HepG2 (cell line): ENCODE results near the gene PDGFD. TPM values are rescaled to one million over a fixed set of nuclear protein-coding genes. Genes with fewer than 3 reads are reported as not detected.

Source experiments
- ATAC-seq: fragments of 200-7000 bp; cut with Tn5 transposase; 3 replicates; pipeline ENCODE4 v1.9.1; 2020; ENCODE audit warnings: mild to moderate bottlenecking, moderate library complexity
- BruUV-seq: library from RNA; stranded (reverse); fragments of 400-500 nt; replicated peaks from 2 replicates; lab custom pipeline; 2021; lab: Mats Ljungman, UMichigan
- CTCF ChIA-PET: fragments of 300-600 bp; formaldehyde crosslinking; extraction: SDS; loops from one replicate; lab custom pipeline; 2021; ENCODE audit warnings: low total read pairs, inconsistent platforms, low intra/inter-chr PET ratio; lab: Yijun Ruan, JAX
- POLR2A ChIA-PET: fragments of 350-600 bp; sonication (Branson Sonifier 250); formaldehyde crosslinking; loops from one replicate; lab custom pipeline; 2020; ENCODE audit warnings: antibody characterized with exemption, inconsistent platforms; lab: Yijun Ruan, JAX
- DNase-seq: peaks from one replicate; pipeline ENCODE4 v3.0.0-alpha.2; 2015; ENCODE audit warnings: low spot score
- FAIRE-seq: peaks from 3 replicates; lab custom pipeline; 2011; peaks lifted over from hg19 to GRCh38; lab: Jason Lieb, UNC
- H2AFZ ChIP-seq: one replicate; pipeline ENCODE4 v1.6.1; 2011; ENCODE audit warnings: low read length, inconsistent platforms
- H3K27ac ChIP-seq: fragments of 300-600 bp; 3 replicates; pipeline ENCODE4 v1.8.0; 2011; ENCODE audit warnings: mixed run types, mild to moderate bottlenecking, mixed read lengths, low read length, inconsistent platforms; ENCODE audit not compliant: insufficient read depth; ENCODE audit errors: extremely low read length
- H3K27me3 ChIP-seq, 2 experiments: fragments of 200-600 bp in 1 of 2; 2 replicates in 1 of 2; 3 replicates in 1 of 2; pipeline versions ENCODE4 v1.6.0 to v1.8.0; 2011; ENCODE audit warnings: low read length in 2 of 2, mild to moderate bottlenecking in 2 of 2, moderate library complexity in 2 of 2, inconsistent platforms in 1 of 2; ENCODE audit not compliant: insufficient read depth in 2 of 2, control insufficient read depth in 1 of 2
- H3K36me3 ChIP-seq, 2 experiments: fragments of 200-600 bp in 1 of 2; replicated peaks in 1 of 2; 2 replicates in 1 of 2; 3 replicates in 1 of 2; pipeline versions ENCODE4 v1.5.1 to v1.8.0; 2011; ENCODE audit warnings: low read length in 2 of 2, inconsistent platforms in 1 of 2; ENCODE audit not compliant: insufficient read depth in 2 of 2, control insufficient read depth in 1 of 2
- H3K4me1 ChIP-seq: 2 replicates; pipeline ENCODE4 v1.5.1; 2012; ENCODE audit warnings: low read length, inconsistent platforms; ENCODE audit not compliant: insufficient read depth
- H3K4me2 ChIP-seq: 2 replicates; pipeline ENCODE4 v1.6.0; 2011; ENCODE audit warnings: low read depth, low read length, inconsistent platforms
- H3K4me3 ChIP-seq, 3 experiments: fragments of 200-600 bp in 1 of 3; sonication (generic), shearing (Covaris generic) in 1 of 3; replicated peaks in 1 of 3; 2 replicates each; pipeline ENCODE4 v1.5.1; 2011 to 2016; ENCODE audit warnings: low read length in 3 of 3, inconsistent platforms in 2 of 3, low read depth in 2 of 3, mild to moderate bottlenecking in 2 of 3, control low read depth in 1 of 3, mixed read lengths in 1 of 3; ENCODE audit not compliant: insufficient read depth in 1 of 3
- H3K79me2 ChIP-seq: one replicate; pipeline ENCODE4 v1.6.1; 2011; ENCODE audit warnings: low read length, inconsistent platforms; ENCODE audit not compliant: insufficient read depth
- H3K9ac ChIP-seq: 2 replicates; pipeline ENCODE4 v1.6.0; 2011; ENCODE audit warnings: mild to moderate bottlenecking, low read depth, low read length, inconsistent platforms; ENCODE audit not compliant: insufficient read depth
- H3K9me3 ChIP-seq: 2 replicates; pipeline ENCODE4 v1.5.1; 2012; ENCODE audit warnings: mild to moderate bottlenecking, low read length
- H4K20me1 ChIP-seq: 2 replicates; pipeline ENCODE4 v1.6.0; 2011; ENCODE audit warnings: inconsistent platforms, mild to moderate bottlenecking, low read length, moderate library complexity; ENCODE audit not compliant: insufficient read depth
- AKNA ChIP-seq: sonication (generic); formaldehyde crosslinking; IDR thresholded peaks from 2 replicates; pipeline ENCODE4 v1.4.0; 2020; ENCODE audit warnings: missing genetic modification reagents, borderline replicate concordance
- BATF2 ChIP-seq: sonication (generic); formaldehyde crosslinking; IDR thresholded peaks from 2 replicates; pipeline ENCODE4 v1.8.0; 2022; ENCODE audit warnings: mild to moderate bottlenecking, missing genetic modification reagents, moderate library complexity
- KDM5B ChIP-seq: sonication (generic); formaldehyde crosslinking; IDR thresholded peaks from 2 replicates; pipeline ENCODE4 v1.4.0; 2020; ENCODE audit warnings: missing genetic modification reagents, mild to moderate bottlenecking, borderline replicate concordance
- MAFG ChIP-seq: sonication (generic); formaldehyde crosslinking; IDR thresholded peaks from 2 replicates; pipeline ENCODE4 v1.5.1; 2020; ENCODE audit warnings: mild to moderate bottlenecking, missing genetic modification reagents
- MYNN ChIP-seq: sonication (generic); formaldehyde crosslinking; IDR thresholded peaks from 2 replicates; pipeline ENCODE4 v1.4.0; 2020; ENCODE audit warnings: mild to moderate bottlenecking, low read depth, missing genetic modification reagents
- NR2F2 ChIP-seq: IDR thresholded peaks from 2 replicates; pipeline ENCODE4 v1.6.1; 2012; ENCODE audit warnings: low read depth, inconsistent platforms, borderline replicate concordance
- ONECUT2 ChIP-seq: sonication (generic); formaldehyde crosslinking; IDR thresholded peaks from 2 replicates; pipeline ENCODE4 v1.4.0; 2020; ENCODE audit warnings: missing genetic modification reagents
- TFDP2 ChIP-seq: sonication (generic); formaldehyde crosslinking; IDR thresholded peaks from 2 replicates; pipeline ENCODE4 v1.4.0; 2020; ENCODE audit warnings: missing genetic modification reagents
- TOE1 ChIP-seq: sonication (generic); formaldehyde crosslinking; IDR thresholded peaks from 2 replicates; pipeline ENCODE4 v1.4.0; 2020; ENCODE audit warnings: mild to moderate bottlenecking, missing genetic modification reagents
- TRIM22 ChIP-seq: fragments of 450-650 bp; IDR thresholded peaks from 2 replicates; pipeline ENCODE4 v1.6.1; 2017
- TRIM24 ChIP-seq: sonication (generic); formaldehyde crosslinking; IDR thresholded peaks from 2 replicates; pipeline ENCODE4 v1.8.0; 2022; ENCODE audit warnings: mild to moderate bottlenecking, missing genetic modification reagents
- ZFYVE20 ChIP-seq: sonication (generic); formaldehyde crosslinking; IDR thresholded peaks from 2 replicates; pipeline ENCODE4 v1.8.0; 2023; ENCODE audit warnings: low read depth, mild to moderate bottlenecking, moderate library complexity, missing genetic modification reagents, borderline replicate concordance
- ZNF124 ChIP-seq: sonication (generic); formaldehyde crosslinking; IDR thresholded peaks from 2 replicates; pipeline ENCODE4 v1.4.0; 2020; ENCODE audit warnings: missing genetic modification reagents
- ZNF296 ChIP-seq: sonication (generic); formaldehyde crosslinking; conservative IDR thresholded peaks from 2 replicates; pipeline ENCODE4 v1.5.0; 2020; ENCODE audit warnings: mild to moderate bottlenecking, missing genetic modification reagents
- ZNF556 ChIP-seq: sonication (generic); formaldehyde crosslinking; IDR thresholded peaks from 2 replicates; pipeline ENCODE4 v1.4.0; 2020; ENCODE audit warnings: mild to moderate bottlenecking, missing genetic modification reagents, borderline replicate concordance
- ZNF557 ChIP-seq: sonication (generic); formaldehyde crosslinking; IDR thresholded peaks from 2 replicates; pipeline ENCODE4 v1.4.0; 2020; ENCODE audit warnings: missing genetic modification reagents
- ZNF597 ChIP-seq: sonication (generic); formaldehyde crosslinking; IDR thresholded peaks from 2 replicates; pipeline ENCODE4 v1.5.0; 2020; ENCODE audit warnings: missing genetic modification reagents
- WGBS: methylation state at CpG from one replicate; pipeline ENCODE4 v1.1.6; 2017; ENCODE audit warnings: low lambda C conversion rate; 5-methylcytosine and 5-hydroxymethylcytosine counted together
- in situ Hi-C: cut with HindIII; loops from 2 replicates; pipeline ENCODE4 v1.10.0; 2017; ENCODE audit warnings: low pct_unique_long_range_greater_than_20kb; ENCODE audit not compliant: extremely low pct_ligation_motif_present
- intact Hi-C: fragments of 100-400 bp; cut with micrococcal nuclease; formaldehyde crosslinking; loops from one replicate; pipeline ENCODE4 v1.10.0; 2022; ENCODE audit not compliant: unreplicated experiment
- polyA plus RNA-seq, 8 experiments: library from polyadenylated mRNA; depleted of rRNA in 3 of 8; stranded (reverse) in 7 of 8; unstranded in 1 of 8; fragments of >200 nt; fragmentation: Illumina TruSeq in 4 of 8; extraction: Trizol in 4 of 8; gene quantifications; 2 replicates each; pipeline versions ENCODE4 v1.2.1 to v1.2.3, GENCODE V29; 2011 to 2016; ENCODE audit warnings: low read depth in 4 of 8, missing spikeins in 1 of 8, mixed read lengths in 1 of 8; ENCODE audit not compliant: insufficient read depth in 1 of 8
- total RNA-seq, 5 experiments: library from RNA; depleted of rRNA; stranded (reverse); fragments of >200 nt; fragmentation: Illumina TruSeq; extraction: Trizol; gene quantifications; 2 replicates each; pipeline ENCODE4 v1.2.3, GENCODE V29; 2016; ENCODE audit warnings: low read depth in 1 of 5

The PDGFD gene
- total and polyA plus RNA-seq, 2 of the 13 experiments (the other 11 are each of a cell fraction or from before 2014, with no cell fraction given), result 0.09 to 0.29 TPM

GRCh38 chr11:104075706-104076105 lies 88.2 kb downstream of the PDGFD start:
- in situ Hi-C loops, result no loop called here
- no peaks in the 10 kb centered on the region for H3K27me3 ChIP-seq
- intact Hi-C loops, result loop anchor here (5.0 kb wide), 1 partner anchor 1212 kb away; no protein-coding TSS in a partner anchor
- BruUV-seq, result no TSS peak
- no peaks in the 10 kb centered on the region for H3K9me3 ChIP-seq
- ChIA-PET POLR2A (no interaction called here), CTCF (no interaction called here)
- no peak overlapping the region for H2AFZ ChIP-seq
- no peak overlapping the region for H3K27ac ChIP-seq
- no peaks in the 10 kb centered on the region for H3K4me1 ChIP-seq
- H3K79me2 ChIP-seq, result no peaks in the 10 kb centered on the region
- DNase-seq (no peak), ATAC-seq (no peak), FAIRE-seq (no peak)
- no peak overlapping the region for H3K4me3 ChIP-seq
- H3K36me3 ChIP-seq, result no peaks in the 10 kb centered on the region
- H3K4me2 ChIP-seq, result no peak overlapping the region
- WGBS, result 36% methylated on average over 4 of the region's 4 CpGs
- no peak overlapping the region for H3K9ac ChIP-seq
- H4K20me1 ChIP-seq, result no peaks in the 10 kb centered on the region
- no peak for TF ChIP-seq AKNA (CRISPR knock-in tag)
- no peak for TF ChIP-seq KDM5B (CRISPR knock-in tag)
- no peak for TF ChIP-seq MYNN (CRISPR knock-in tag)
- no peak for TF ChIP-seq ZNF597 (CRISPR knock-in tag)
- no peak for TF ChIP-seq ZNF296 (CRISPR knock-in tag)
- TF ChIP-seq ZFYVE20 (CRISPR knock-in tag), result no peak
- TF ChIP-seq TRIM22, result no peak
- TF ChIP-seq TRIM24 (CRISPR knock-in tag), result no peak
- TF ChIP-seq MAFG (CRISPR knock-in tag), result no peak
- TF ChIP-seq BATF2, result no peak
- TF ChIP-seq ZNF557 (CRISPR knock-in tag), result no peak
- no peak for TF ChIP-seq ZNF556 (CRISPR knock-in tag)
- no peak for TF ChIP-seq ZNF124
- TF ChIP-seq ONECUT2 (CRISPR knock-in tag), result no peak
- no peak for TF ChIP-seq NR2F2
- no peak for TF ChIP-seq TOE1
- no peak for TF ChIP-seq TFDP2 (CRISPR knock-in tag)
